ENCODE results near the gene C11orf91. TPM values are rescaled to one million over a fixed set of nuclear protein-coding genes. Genes with fewer than 3 reads are reported as not detected.

C11orf91 gene
- total and polyA plus RNA-seq, 2 of the 4 experiments (the other 2 are of a cell fraction), result 0.10 TPM; not detected in 1

DNA sequence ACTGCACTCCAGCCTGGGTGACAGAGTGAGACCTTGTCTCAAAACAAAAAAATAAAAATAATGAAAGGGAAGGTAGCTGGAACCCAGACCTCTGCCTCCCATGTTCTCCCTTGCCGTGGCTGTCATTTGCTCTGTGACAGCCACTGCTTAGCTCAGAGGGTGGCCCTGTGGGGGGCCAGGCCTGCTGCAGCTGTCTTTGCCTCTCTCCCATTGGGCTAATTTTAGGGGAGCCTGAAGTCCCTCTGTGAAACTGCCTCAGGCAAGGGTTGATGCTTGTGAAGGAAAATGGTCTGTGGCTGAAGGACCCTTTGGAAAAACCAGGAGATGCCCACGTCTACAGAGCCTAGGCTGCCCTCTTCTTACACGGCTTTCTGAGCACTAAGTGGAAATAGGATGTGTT lies 42.9 kb downstream of the C11orf91 start:
- Histone ChIP-seq H3K4me1 (ENCODE audit: control insufficient read depth, insufficient read depth, low read length) (no peaks in the 10 kb centered on the region), H3K9ac (ENCODE audit: low read depth, low read length) (no peak overlapping the region), H3K4me2 (ENCODE audit: low read depth, low read length) (no peak overlapping the region), H4K91ac (ENCODE audit: insufficient read depth, low read depth, low read length) (no peak overlapping the region), H3K27ac (ENCODE audit: insufficient read depth, low read length) (no peak overlapping the region), H3K4ac (ENCODE audit: low read depth, low read length) (no peak overlapping the region), H4K20me1 (ENCODE audit: insufficient read depth, low read length) (no peaks in the 10 kb centered on the region), H4K8ac (ENCODE audit: low read depth in 2 of 2, low read length in 2 of 2) (no peak overlapping the region), H3K79me1 (ENCODE audit: low read depth in 1 of 2, low read length in 2 of 2) (no peaks in the 10 kb centered on the region), H3K18ac (ENCODE audit: low read depth, low read length) (no peak overlapping the region), H2AK9ac (replicated peaks; ENCODE audit: low read depth, low read length, poor library complexity) (no peak overlapping the region), H3K23ac (ENCODE audit: low read depth, low read length) (no peak overlapping the region), H2BK120ac (ENCODE audit: low read depth, low read length) (no peak overlapping the region), H2BK5ac (ENCODE audit: low read depth, low read length, poor library complexity, severe bottlenecking) (no peak overlapping the region), H2AK5ac (ENCODE audit: low read depth, low read length) (no peak overlapping the region), H3K4me3 (ENCODE audit: insufficient read depth, low read depth, low read length) (no peak overlapping the region), H3K9me1 (ENCODE audit: insufficient read depth, low read length) (peaks cover 2% of the 10 kb centered on the region; the same call in 1 of the 2 replicates), H4K5ac (ENCODE audit: low read depth, low read length) (no peak overlapping the region), H3K14ac (replicated peaks; ENCODE audit: low read depth, low read length) (no peak overlapping the region), H3K27me3 (ENCODE audit: control insufficient read depth, insufficient read depth, low read length) (no peaks in the 10 kb centered on the region), H2BK15ac (ENCODE audit: low read depth, low read length) (no peak overlapping the region), H2BK20ac (ENCODE audit: low read depth, low read length) (no peak overlapping the region), H3K36me3 (ENCODE audit: control insufficient read depth, insufficient read depth, low read length) (no peaks in the 10 kb centered on the region), H3K56ac (ENCODE audit: extremely low read depth, insufficient read depth, low read length) (no peak overlapping the region), H2AFZ (replicated peaks; ENCODE audit: low read length, poor library complexity) (no peak overlapping the region), H3K9me3 (ENCODE audit: control insufficient read depth, insufficient read depth, low read length) (no peaks in the 10 kb centered on the region)
- TF ChIP-seq CEBPB (IDR thresholded peaks at IDR 0.05; ENCODE audit: low read depth, low read length) (no peak), FOS (IDR thresholded peaks at IDR 0.05; ENCODE audit: low read depth, low read length) (no peak)
- TF ChIP-seq, protein P1, sequence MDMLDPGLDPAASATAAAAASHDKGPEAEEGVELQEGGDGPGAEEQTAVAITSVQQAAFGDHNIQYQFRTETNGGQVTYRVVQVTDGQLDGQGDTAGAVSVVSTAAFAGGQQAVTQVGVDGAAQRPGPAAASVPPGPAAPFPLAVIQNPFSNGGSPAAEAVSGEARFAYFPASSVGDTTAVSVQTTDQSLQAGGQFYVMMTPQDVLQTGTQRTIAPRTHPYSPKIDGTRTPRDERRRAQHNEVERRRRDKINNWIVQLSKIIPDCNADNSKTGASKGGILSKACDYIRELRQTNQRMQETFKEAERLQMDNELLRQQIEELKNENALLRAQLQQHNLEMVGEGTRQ (IDR thresholded peaks at IDR 0.05; ENCODE audit: low read depth, low read length), result no peak
- ChIA-PET POLR2A (ENCODE audit: unreplicated experiment) (no interaction called here), CTCF (no interaction called here)
- 100% methylated on average over 1 of the region's 3 CpGs; no CpG with 5 or more reads in 1 of the 2 experiments for WGBS, 2 experiments (ENCODE audit: extremely low coverage in 2 of 2, insufficient read length in 1 of 2)
- in situ Hi-C loops (cut with MboI; ENCODE audit: low sequenced_read_pairs), result no loop called here
- DNase-seq (no peak), ATAC-seq (ENCODE audit: low read depth) (no peak)
- dilution Hi-C loops (cut with HindIII; ENCODE audit: low sequenced_read_pairs, unreplicated experiment), result no loop called here
- BruUV-seq (replicated peaks), result no TSS peak
- intact Hi-C loops (cut with micrococcal nuclease), result no loop called here

Measured in IMR-90 (cell line).